Measurements from ENCODE around the gene CTAGE1. TPM values are rescaled to one million over a fixed set of nuclear protein-coding genes. Genes with fewer than 3 reads are reported as not detected.

CTAGE1 gene
- total and polyA plus RNA-seq, 10 of the 15 experiments (the other 5 are each of a cell fraction or from before 2014, with no cell fraction given) = 0.01 TPM; not detected in 9

DNA sequence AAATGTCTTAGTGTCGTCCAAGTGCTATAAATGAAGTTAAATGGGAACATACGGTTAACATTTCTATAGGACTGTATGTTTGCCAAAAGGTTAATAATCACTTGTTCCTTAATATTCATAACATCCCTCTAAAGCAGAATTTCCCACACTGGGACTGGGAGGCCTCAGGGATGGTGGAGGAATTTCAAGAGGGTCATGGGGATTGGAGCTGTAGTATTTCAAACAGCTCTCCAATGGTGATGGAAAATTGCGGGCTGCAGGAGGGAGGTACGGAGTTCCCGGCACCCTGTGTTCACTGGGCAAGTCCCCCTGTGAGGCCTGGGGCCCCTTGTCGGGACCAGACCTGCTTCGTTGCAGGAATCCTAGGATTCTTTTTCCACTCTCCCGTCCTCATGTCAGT, 39.8 kb upstream of the CTAGE1 start:
- 47% methylated on average over 8 of the region's 8 CpGs for WGBS (ENCODE audit: insufficient coverage, insufficient replicate concordance, low lambda C conversion rate, missing lambda C conversion rate)
- Histone ChIP-seq H3K79me2 (ENCODE audit: control insufficient read depth, insufficient read depth, low read length) (no peaks in the 10 kb centered on the region), H3K27ac (ENCODE audit: control insufficient read depth, insufficient read depth) (no peak overlapping the region), H2AFZ (ENCODE audit: control insufficient read depth, low read depth, low read length) (no peak overlapping the region), H3K4me3 (no peak overlapping the region), H3K4me1 (ENCODE audit: control insufficient read depth, insufficient read depth, low read length) (no peaks in the 10 kb centered on the region), H3K27me3 (replicated peaks in 1 of 2; ENCODE audit: control insufficient read depth in 2 of 2, insufficient read depth in 2 of 2, low read length in 1 of 2) (no peaks in the 10 kb centered on the region), H3K36me3 (ENCODE audit: control insufficient read depth in 2 of 2, insufficient read depth in 2 of 2, low read length in 1 of 2) (no peaks in the 10 kb centered on the region), H4K20me1 (ENCODE audit: control insufficient read depth, insufficient read depth) (no peaks in the 10 kb centered on the region), H3K4me2 (ENCODE audit: control insufficient read depth, insufficient read depth) (no peak overlapping the region), H3K9ac (ENCODE audit: control insufficient read depth, insufficient read depth, low read length) (no peak overlapping the region), H3K9me3 (replicated peaks; ENCODE audit: control insufficient read depth, insufficient read depth, low read length) (no peaks in the 10 kb centered on the region)
- intact Hi-C loops (cut with micrococcal nuclease; ENCODE audit: unreplicated experiment) = loop anchor here (10.0 kb wide), 1 partner anchor 63 kb away; no protein-coding TSS in a partner anchor
- SMC1A ChIA-PET (ENCODE audit: uncharacterized antibody, unreplicated experiment) = interaction anchor here (1.1 kb wide), 1 partner anchor 29 kb away, joined by 3 read pairs; no protein-coding TSS in a partner anchor
- in situ Hi-C loops (cut with MboI) = no loop called here
- FAIRE-seq (no peak), ATAC-seq (no peak), DNase-seq (ENCODE audit: low read depth, low spot score) (no peak)
- BruUV-seq (replicated peaks) = no TSS peak
- RAD21 ChIA-PET (ENCODE audit: unreplicated experiment) = no interaction called here
- POLR2A ChIA-PET = no interaction called here
- CTCF ChIA-PET = no interaction called here
- TF ChIP-seq, protein P1, sequence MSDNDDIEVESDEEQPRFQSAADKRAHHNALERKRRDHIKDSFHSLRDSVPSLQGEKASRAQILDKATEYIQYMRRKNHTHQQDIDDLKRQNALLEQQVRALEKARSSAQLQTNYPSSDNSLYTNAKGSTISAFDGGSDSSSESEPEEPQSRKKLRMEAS (IDR thresholded peaks at IDR 0.05; ENCODE audit: low read depth, low read length) = no peak
- TF ChIP-seq SMAD1 (IDR thresholded peaks at IDR 0.05; ENCODE audit: low read depth, partially characterized antibody) (no peak), POLR2AphosphoS2 (IDR thresholded peaks at IDR 0.05; ENCODE audit: low read depth, low read length) (no peak), KAT2A (conservative IDR thresholded peaks at IDR 0.05; ENCODE audit: control insufficient read depth, low read depth, low read length) (no peak), IRF4 (IDR thresholded peaks at IDR 0.05; ENCODE audit: low read depth, low read length) (no peak), CREM (IDR thresholded peaks at IDR 0.05; ENCODE audit: low read depth) (no peak), EP300 (IDR thresholded peaks at IDR 0.05; ENCODE audit: borderline replicate concordance in 1 of 2, control insufficient read depth in 1 of 2, low read depth in 2 of 2, low read length in 2 of 2) (no peak), GATAD2B (conservative IDR thresholded peaks at IDR 0.05; ENCODE audit: low read depth) (no peak)
- TF ChIP-seq, protein P2, sequence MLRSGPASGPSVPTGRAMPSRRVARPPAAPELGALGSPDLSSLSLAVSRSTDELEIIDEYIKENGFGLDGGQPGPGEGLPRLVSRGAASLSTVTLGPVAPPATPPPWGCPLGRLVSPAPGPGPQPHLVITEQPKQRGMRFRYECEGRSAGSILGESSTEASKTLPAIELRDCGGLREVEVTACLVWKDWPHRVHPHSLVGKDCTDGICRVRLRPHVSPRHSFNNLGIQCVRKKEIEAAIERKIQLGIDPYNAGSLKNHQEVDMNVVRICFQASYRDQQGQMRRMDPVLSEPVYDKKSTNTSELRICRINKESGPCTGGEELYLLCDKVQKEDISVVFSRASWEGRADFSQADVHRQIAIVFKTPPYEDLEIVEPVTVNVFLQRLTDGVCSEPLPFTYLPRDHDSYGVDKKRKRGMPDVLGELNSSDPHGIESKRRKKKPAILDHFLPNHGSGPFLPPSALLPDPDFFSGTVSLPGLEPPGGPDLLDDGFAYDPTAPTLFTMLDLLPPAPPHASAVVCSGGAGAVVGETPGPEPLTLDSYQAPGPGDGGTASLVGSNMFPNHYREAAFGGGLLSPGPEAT (IDR thresholded peaks at IDR 0.05; ENCODE audit: low read depth) = no peak
- TF ChIP-seq, protein P3, sequence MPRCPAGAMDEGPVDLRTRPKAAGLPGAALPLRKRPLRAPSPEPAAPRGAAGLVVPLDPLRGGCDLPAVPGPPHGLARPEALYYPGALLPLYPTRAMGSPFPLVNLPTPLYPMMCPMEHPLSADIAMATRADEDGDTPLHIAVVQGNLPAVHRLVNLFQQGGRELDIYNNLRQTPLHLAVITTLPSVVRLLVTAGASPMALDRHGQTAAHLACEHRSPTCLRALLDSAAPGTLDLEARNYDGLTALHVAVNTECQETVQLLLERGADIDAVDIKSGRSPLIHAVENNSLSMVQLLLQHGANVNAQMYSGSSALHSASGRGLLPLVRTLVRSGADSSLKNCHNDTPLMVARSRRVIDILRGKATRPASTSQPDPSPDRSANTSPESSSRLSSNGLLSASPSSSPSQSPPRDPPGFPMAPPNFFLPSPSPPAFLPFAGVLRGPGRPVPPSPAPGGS (IDR thresholded peaks at IDR 0.05; ENCODE audit: borderline replicate concordance, insufficient read depth, low read depth, low read length, poor library complexity, severe bottlenecking) = no peak
- TF ChIP-seq, protein P4, sequence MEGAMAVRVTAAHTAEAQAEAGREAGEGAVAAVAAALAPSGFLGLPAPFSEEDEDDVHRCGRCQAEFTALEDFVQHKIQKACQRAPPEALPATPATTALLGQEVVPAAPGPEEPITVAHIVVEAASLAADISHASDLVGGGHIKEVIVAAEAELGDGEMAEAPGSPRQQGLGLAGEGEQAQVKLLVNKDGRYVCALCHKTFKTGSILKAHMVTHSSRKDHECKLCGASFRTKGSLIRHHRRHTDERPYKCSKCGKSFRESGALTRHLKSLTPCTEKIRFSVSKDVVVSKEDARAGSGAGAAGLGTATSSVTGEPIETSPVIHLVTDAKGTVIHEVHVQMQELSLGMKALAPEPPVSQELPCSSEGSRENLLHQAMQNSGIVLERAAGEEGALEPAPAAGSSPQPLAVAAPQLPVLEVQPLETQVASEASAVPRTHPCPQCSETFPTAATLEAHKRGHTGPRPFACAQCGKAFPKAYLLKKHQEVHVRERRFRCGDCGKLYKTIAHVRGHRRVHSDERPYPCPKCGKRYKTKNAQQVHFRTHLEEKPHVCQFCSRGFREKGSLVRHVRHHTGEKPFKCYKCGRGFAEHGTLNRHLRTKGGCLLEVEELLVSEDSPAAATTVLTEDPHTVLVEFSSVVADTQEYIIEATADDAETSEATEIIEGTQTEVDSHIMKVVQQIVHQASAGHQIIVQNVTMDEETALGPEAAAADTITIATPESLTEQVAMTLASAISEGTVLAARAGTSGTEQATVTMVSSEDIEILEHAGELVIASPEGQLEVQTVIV (IDR thresholded peaks at IDR 0.05; ENCODE audit: borderline replicate concordance, partially characterized antibody) = no peak
- TF ChIP-seq, protein P5, sequence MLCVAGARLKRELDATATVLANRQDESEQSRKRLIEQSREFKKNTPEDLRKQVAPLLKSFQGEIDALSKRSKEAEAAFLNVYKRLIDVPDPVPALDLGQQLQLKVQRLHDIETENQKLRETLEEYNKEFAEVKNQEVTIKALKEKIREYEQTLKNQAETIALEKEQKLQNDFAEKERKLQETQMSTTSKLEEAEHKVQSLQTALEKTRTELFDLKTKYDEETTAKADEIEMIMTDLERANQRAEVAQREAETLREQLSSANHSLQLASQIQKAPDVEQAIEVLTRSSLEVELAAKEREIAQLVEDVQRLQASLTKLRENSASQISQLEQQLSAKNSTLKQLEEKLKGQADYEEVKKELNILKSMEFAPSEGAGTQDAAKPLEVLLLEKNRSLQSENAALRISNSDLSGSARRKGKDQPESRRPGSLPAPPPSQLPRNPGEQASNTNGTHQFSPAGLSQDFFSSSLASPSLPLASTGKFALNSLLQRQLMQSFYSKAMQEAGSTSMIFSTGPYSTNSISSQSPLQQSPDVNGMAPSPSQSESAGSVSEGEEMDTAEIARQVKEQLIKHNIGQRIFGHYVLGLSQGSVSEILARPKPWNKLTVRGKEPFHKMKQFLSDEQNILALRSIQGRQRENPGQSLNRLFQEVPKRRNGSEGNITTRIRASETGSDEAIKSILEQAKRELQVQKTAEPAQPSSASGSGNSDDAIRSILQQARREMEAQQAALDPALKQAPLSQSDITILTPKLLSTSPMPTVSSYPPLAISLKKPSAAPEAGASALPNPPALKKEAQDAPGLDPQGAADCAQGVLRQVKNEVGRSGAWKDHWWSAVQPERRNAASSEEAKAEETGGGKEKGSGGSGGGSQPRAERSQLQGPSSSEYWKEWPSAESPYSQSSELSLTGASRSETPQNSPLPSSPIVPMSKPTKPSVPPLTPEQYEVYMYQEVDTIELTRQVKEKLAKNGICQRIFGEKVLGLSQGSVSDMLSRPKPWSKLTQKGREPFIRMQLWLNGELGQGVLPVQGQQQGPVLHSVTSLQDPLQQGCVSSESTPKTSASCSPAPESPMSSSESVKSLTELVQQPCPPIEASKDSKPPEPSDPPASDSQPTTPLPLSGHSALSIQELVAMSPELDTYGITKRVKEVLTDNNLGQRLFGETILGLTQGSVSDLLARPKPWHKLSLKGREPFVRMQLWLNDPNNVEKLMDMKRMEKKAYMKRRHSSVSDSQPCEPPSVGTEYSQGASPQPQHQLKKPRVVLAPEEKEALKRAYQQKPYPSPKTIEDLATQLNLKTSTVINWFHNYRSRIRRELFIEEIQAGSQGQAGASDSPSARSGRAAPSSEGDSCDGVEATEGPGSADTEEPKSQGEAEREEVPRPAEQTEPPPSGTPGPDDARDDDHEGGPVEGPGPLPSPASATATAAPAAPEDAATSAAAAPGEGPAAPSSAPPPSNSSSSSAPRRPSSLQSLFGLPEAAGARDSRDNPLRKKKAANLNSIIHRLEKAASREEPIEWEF (IDR thresholded peaks at IDR 0.05; ENCODE audit: insufficient replicate concordance, low read depth, low read length) = no peak

Measured in GM12878 (cell line).